ENCODE measurements around the gene HYOU1. TPM values are rescaled to one million over a fixed set of nuclear protein-coding genes. Genes with fewer than 3 reads are reported as not detected.
A peak's percentile ranks its signal among the peaks of the same experiment; 100 is the strongest.

HYOU1 gene
- total and polyA plus RNA-seq, 2 of the 8 experiments (the other 6 are each of a cell fraction or from before 2014, with no cell fraction given): 239 to 295 TPM

GRCh38 chr11:119065369-119065768 lies 8.4 kb upstream of the HYOU1 start:
- Histone ChIP-seq H3K4ac (replicated peaks; ENCODE audit: insufficient read length, low read depth, low read length) (no peak overlapping the region), H3K79me2 (ENCODE audit: control insufficient read depth in 1 of 2, insufficient read depth in 2 of 2, low read length in 2 of 2) (peaks cover 0 to 13% of the 10 kb centered on the region in 2 experiments; a peak in 2 of 4 replicates), H2AK5ac (ENCODE audit: low read depth, low read length) (no peak overlapping the region), H3K23ac (ENCODE audit: insufficient read length) (no peak overlapping the region), H2AFZ (ENCODE audit: low read length) (no peak overlapping the region), H3K9me3 (ENCODE audit: insufficient read depth in 2 of 2, low read depth in 1 of 2, low read length in 1 of 2) (no peaks in the 10 kb centered on the region), H2BK5ac (ENCODE audit: low read depth, low read length) (no peak overlapping the region), H3K36me3 (ENCODE audit: control insufficient read depth in 2 of 4, insufficient read depth in 4 of 4, low read length in 3 of 4) (peaks cover 0 to 5% (median 4%) of the 10 kb centered on the region in 4 experiments; a peak in 5 of 8 replicates), H4K5ac (ENCODE audit: insufficient read length, low read depth, low read length) (no peak overlapping the region), H2BK12ac (ENCODE audit: low read depth, low read length) (no peak overlapping the region), H3K9ac (replicated peaks in 1 of 4; ENCODE audit: extremely low read depth in 1 of 4, low read depth in 3 of 4, low read length in 3 of 4) (no peak overlapping the region), H2BK15ac (ENCODE audit: low read length) (no peak overlapping the region), H3K27me3 (replicated peaks in 1 of 4; ENCODE audit: control insufficient read depth in 3 of 4, extremely low read depth in 1 of 4, insufficient read depth in 3 of 4, low read length in 3 of 4) (no peaks in the 10 kb centered on the region), H3K23me2 (ENCODE audit: low read depth, low read length) (no peaks in the 10 kb centered on the region; the same call in 1 of the 2 replicates), H2BK20ac (ENCODE audit: low read length) (no peak overlapping the region), H3K18ac (ENCODE audit: extremely low read depth, low read length) (no peak overlapping the region), H4K91ac (replicated peaks; ENCODE audit: insufficient read length, low read length) (no peak overlapping the region), H3K4me1 (replicated peaks in 1 of 4; ENCODE audit: control insufficient read depth in 3 of 4, insufficient read depth in 4 of 4, low read length in 3 of 4) (no peaks in the 10 kb centered on the region; a peak in 1 of 7 replicates), H3K56ac (replicated peaks; ENCODE audit: insufficient read length, low read depth, low read length) (no peak overlapping the region), H2BK120ac (replicated peaks; ENCODE audit: low read depth, low read length) (no peak overlapping the region), H3K14ac (ENCODE audit: insufficient read length) (no peak overlapping the region), H3K4me3 (ENCODE audit: extremely low read depth in 1 of 4, insufficient read depth in 2 of 4, low read depth in 3 of 4, low read length in 4 of 4) (no peak overlapping the region), H3K27ac (ENCODE audit: low read depth, low read length) (no peak overlapping the region), H3K4me2 (ENCODE audit: insufficient read depth in 1 of 2, low read depth in 2 of 2, low read length in 2 of 2) (no peak overlapping the region), H3K79me1 (ENCODE audit: low read depth, low read length) (no peaks in the 10 kb centered on the region; the same call in 1 of the 2 replicates), H4K8ac (ENCODE audit: extremely low read depth, insufficient read depth, low read length) (no peak overlapping the region), H4K20me1 (replicated peaks in 1 of 2; ENCODE audit: control insufficient read depth in 1 of 2, insufficient read depth in 2 of 2, low read length in 2 of 2) (no peaks in the 10 kb centered on the region)
- FAIRE-seq (no peak), DNase-seq (ENCODE audit: low read depth in 1 of 2, low spot score in 2 of 2) (no peak)
- WGBS, 2 experiments (ENCODE audit: extremely low coverage in 1 of 2, insufficient coverage in 1 of 2, insufficient read length in 1 of 2, insufficient replicate concordance in 2 of 2, low coverage in 1 of 2, low lambda C conversion rate in 2 of 2, missing lambda C conversion rate in 1 of 2): 49% methylated on average over 4 of the region's 4 CpGs; no CpG with 5 or more reads in 1 of the 2 experiments
- CTCF ChIA-PET (ENCODE audit: partially characterized antibody): interaction anchor here (1.0 to 1.4 kb wide), 4 partner anchors 20 to 272 kb away, joined by 3 to 4 read pairs (median 3); no protein-coding TSS in a partner anchor
- POLR2A ChIA-PET (ENCODE audit: partially characterized antibody): interaction anchor here (0.8 to 1.5 kb wide), 5 partner anchors 9 to 50 kb away, joined by 3 to 4 read pairs (median 3); partner anchors contain the start of genes HYOU1, RPS25 and TRAPPC4
- peak; percentile 45 to 73 (median 49) for TF ChIP-seq CTCF (IDR thresholded peaks at IDR 0.05; ENCODE audit: control extremely low read depth in 1 of 3, insufficient read depth in 1 of 3, low read depth in 1 of 3, low read length in 3 of 3)
- no peak for TF ChIP-seq MAX (IDR thresholded peaks at IDR 0.05)
- no peak for TF ChIP-seq SIX5 (IDR thresholded peaks at IDR 0.05; ENCODE audit: low read depth, low read length)
- TF ChIP-seq E2F6 (IDR thresholded peaks at IDR 0.05): no peak
- no peak for TF ChIP-seq BACH1 (IDR thresholded peaks at IDR 0.05; ENCODE audit: low read length)
- TF ChIP-seq FOSL1 (IDR thresholded peaks at IDR 0.05; ENCODE audit: insufficient read depth, low read depth, low read length): no peak
- TF ChIP-seq RBBP5 (IDR thresholded peaks at IDR 0.05; ENCODE audit: borderline replicate concordance, low read depth, low read length): no peak
- TF ChIP-seq RAD21 (IDR thresholded peaks at IDR 0.05 in 1 of 2, conservative IDR thresholded peaks at IDR 0.05 in 1 of 2; ENCODE audit: low read depth in 2 of 2, low read length in 2 of 2): peak; percentile 36 to 46

All from H1 (cell line).